HCT116 (cell line): ENCODE results near the gene RNPEPL1.

ENCODE experiments used
- CTCF ChIP-seq, 3 experiments: fragments of 200-600 bp in 1 of 3; sonication (generic) in 1 of 3; IDR thresholded peaks in 2 of 3; conservative IDR thresholded peaks in 1 of 3; 2 replicates each; pipeline ENCODE4 v1.5.1; 2012 to 2017; ENCODE audit warnings: low read depth in 2 of 3, low read length in 2 of 3, antibody characterized with exemption in 1 of 3, borderline replicate concordance in 1 of 3, control low read depth in 1 of 3, mild to moderate bottlenecking in 1 of 3, mixed read lengths in 1 of 3, mixed run types in 1 of 3, moderate library complexity in 1 of 3; ENCODE audit not compliant: insufficient read depth in 1 of 3
- EZH2phosphoT487 ChIP-seq: fragments of 200-600 bp; IDR thresholded peaks from 2 replicates; pipeline ENCODE4 v1.6.1; 2018; ENCODE audit warnings: antibody characterized with exemption, borderline replicate concordance
- POLR2A ChIP-seq: IDR thresholded peaks from 2 replicates; pipeline ENCODE4 v1.7.0; 2011; ENCODE audit warnings: borderline replicate concordance; ENCODE audit not compliant: insufficient read depth, insufficient read length; ENCODE audit errors: extremely low read depth
- POLR2AphosphoS5 ChIP-seq: IDR thresholded peaks from 2 replicates; pipeline ENCODE4 v1.6.1; 2011; ENCODE audit warnings: mild to moderate bottlenecking, low read depth, low read length, moderate library complexity
- SP1 ChIP-seq: IDR thresholded peaks from 2 replicates; pipeline ENCODE4 v1.6.1; 2012; ENCODE audit warnings: low read depth

- no peak for TF ChIP-seq CTCF (IDR thresholded peaks at IDR 0.05 in 2 of 3, conservative IDR thresholded peaks at IDR 0.05 in 1 of 3; ENCODE audit: borderline replicate concordance in 1 of 3, insufficient read depth in 1 of 3, low read depth in 2 of 3, low read length in 2 of 3)
- no peak for TF ChIP-seq POLR2AphosphoS5
- TF ChIP-seq SP1, result no peak
- TF ChIP-seq EZH2phosphoT487, result no peak
- no peak for TF ChIP-seq POLR2A
Measured at GRCh38 chr2:240585681-240586197, 17.5 kb downstream of the RNPEPL1 start.
